K562 (cell line): ENCODE results near the gene AFM. TPM values are rescaled to one million over a fixed set of nuclear protein-coding genes. Genes with fewer than 3 reads are reported as not detected.

Experiments used
- ARID2 ChIP-seq: fragments of 450-650 bp; IDR thresholded peaks from 2 replicates; pipeline ENCODE4 v1.6.1; 2017; ENCODE audit warnings: antibody characterized with exemption, mild to moderate bottlenecking
- FOXJ3 ChIP-seq: sonication (generic); formaldehyde crosslinking; IDR thresholded peaks from 2 replicates; pipeline ENCODE4 v1.4.0; 2020; ENCODE audit warnings: mild to moderate bottlenecking, missing genetic modification reagents
- HDGF ChIP-seq: fragments of 450-650 bp; IDR thresholded peaks from 2 replicates; pipeline ENCODE4 v1.6.1; 2016
- NCOA6 ChIP-seq: fragments of 450-650 bp; IDR thresholded peaks from 2 replicates; pipeline ENCODE4 v1.6.1; 2017; ENCODE audit warnings: mild to moderate bottlenecking
- WHSC1 ChIP-seq: IDR thresholded peaks from one replicate; pipeline ENCODE4 v1.6.1; 2012; ENCODE audit warnings: low read length, control low read depth, inconsistent platforms
- ZFP91 ChIP-seq: sonication (generic); formaldehyde crosslinking; IDR thresholded peaks from 2 replicates; pipeline ENCODE4 v1.8.0; 2022; ENCODE audit warnings: mild to moderate bottlenecking, missing genetic modification reagents
- ZNF282 ChIP-seq: sonication (generic); formaldehyde crosslinking; IDR thresholded peaks from 2 replicates; pipeline ENCODE4 v1.8.1; 2023; ENCODE audit warnings: missing genetic modification reagents
- ZNF551 ChIP-seq: fragments of 250-450 bp; sonication (Bioruptor Pico); IDR thresholded peaks from 2 replicates; pipeline ENCODE4 v1.5.0; 2021; ENCODE audit warnings: mild to moderate bottlenecking, moderate library complexity
- ZNF561 ChIP-seq: fragments of 450-650 bp; formaldehyde crosslinking; conservative IDR thresholded peaks from 2 replicates; pipeline ENCODE4 v1.4.0; 2020; ENCODE audit warnings: mild to moderate bottlenecking, moderate library complexity
- polyA plus RNA-seq, 8 experiments: library from polyadenylated mRNA; depleted of rRNA in 4 of 8; stranded (reverse) in 5 of 8; unstranded in 3 of 8; fragments of >200 nt; fragmentation: Nextera tagmentation in 2 of 8; fragmentation: Illumina TruSeq in 1 of 8; extraction: Ambion mirVana in 2 of 8; extraction: Trizol in 1 of 8; gene quantifications; 2 replicates each; pipeline versions ENCODE4 v1.2.1 to v1.2.3, GENCODE V29; 2011 to 2014; ENCODE audit warnings: inconsistent platforms in 1 of 8, missing spikeins in 1 of 8
- total RNA-seq, 7 experiments: library from RNA; depleted of rRNA in 6 of 7; stranded (reverse); fragments of >200 nt in 6 of 7; fragmentation: Illumina TruSeq in 2 of 7; extraction: Trizol in 2 of 7; gene quantifications; 2 replicates each; pipeline versions ENCODE4 v1.2.1 to v1.2.3, GENCODE V29; 2011 to 2021; ENCODE audit warnings: low replicate concordance in 1 of 7
- TF ChIP-seq, protein P1 (sequence below): fragments of 450-650 bp; IDR thresholded peaks from 2 replicates; pipeline ENCODE4 v1.6.1; 2016; ENCODE audit warnings: mild to moderate bottlenecking, moderate library complexity
- TF ChIP-seq, protein P2 (sequence below): fragments of 450-650 bp; conservative IDR thresholded peaks from 2 replicates; pipeline ENCODE4 v1.6.1; 2016; ENCODE audit warnings: missing genetic modification characterization, low read depth, mild to moderate bottlenecking, missing compliant biosample characterization, moderate library complexity
- TF ChIP-seq, protein P3 (sequence below): fragments of 450-650 bp; IDR thresholded peaks from 2 replicates; pipeline ENCODE4 v1.6.1; 2016; ENCODE audit warnings: borderline replicate concordance

Gene AFM
- total and polyA plus RNA-seq, 9 of the 15 experiments (the other 6 are each of a cell fraction or from before 2014, with no cell fraction given) = 0.07 to 0.15 (median 0.12) TPM; not detected in 5

GRCh38 chr4:73450398-73451004 lies 31.0 kb upstream of the AFM start (continued):
- TF ChIP-seq WHSC1 (no peak), FOXJ3 (CRISPR knock-in tag) (no peak), ARID2 (no peak), ZFP91 (CRISPR knock-in tag) (no peak), ZNF551 (CRISPR knock-in tag) (no peak), ZNF561 (no peak), NCOA6 (no peak), HDGF (no peak), ZNF282 (CRISPR knock-in tag) (no peak)
- TF ChIP-seq, protein P1, sequence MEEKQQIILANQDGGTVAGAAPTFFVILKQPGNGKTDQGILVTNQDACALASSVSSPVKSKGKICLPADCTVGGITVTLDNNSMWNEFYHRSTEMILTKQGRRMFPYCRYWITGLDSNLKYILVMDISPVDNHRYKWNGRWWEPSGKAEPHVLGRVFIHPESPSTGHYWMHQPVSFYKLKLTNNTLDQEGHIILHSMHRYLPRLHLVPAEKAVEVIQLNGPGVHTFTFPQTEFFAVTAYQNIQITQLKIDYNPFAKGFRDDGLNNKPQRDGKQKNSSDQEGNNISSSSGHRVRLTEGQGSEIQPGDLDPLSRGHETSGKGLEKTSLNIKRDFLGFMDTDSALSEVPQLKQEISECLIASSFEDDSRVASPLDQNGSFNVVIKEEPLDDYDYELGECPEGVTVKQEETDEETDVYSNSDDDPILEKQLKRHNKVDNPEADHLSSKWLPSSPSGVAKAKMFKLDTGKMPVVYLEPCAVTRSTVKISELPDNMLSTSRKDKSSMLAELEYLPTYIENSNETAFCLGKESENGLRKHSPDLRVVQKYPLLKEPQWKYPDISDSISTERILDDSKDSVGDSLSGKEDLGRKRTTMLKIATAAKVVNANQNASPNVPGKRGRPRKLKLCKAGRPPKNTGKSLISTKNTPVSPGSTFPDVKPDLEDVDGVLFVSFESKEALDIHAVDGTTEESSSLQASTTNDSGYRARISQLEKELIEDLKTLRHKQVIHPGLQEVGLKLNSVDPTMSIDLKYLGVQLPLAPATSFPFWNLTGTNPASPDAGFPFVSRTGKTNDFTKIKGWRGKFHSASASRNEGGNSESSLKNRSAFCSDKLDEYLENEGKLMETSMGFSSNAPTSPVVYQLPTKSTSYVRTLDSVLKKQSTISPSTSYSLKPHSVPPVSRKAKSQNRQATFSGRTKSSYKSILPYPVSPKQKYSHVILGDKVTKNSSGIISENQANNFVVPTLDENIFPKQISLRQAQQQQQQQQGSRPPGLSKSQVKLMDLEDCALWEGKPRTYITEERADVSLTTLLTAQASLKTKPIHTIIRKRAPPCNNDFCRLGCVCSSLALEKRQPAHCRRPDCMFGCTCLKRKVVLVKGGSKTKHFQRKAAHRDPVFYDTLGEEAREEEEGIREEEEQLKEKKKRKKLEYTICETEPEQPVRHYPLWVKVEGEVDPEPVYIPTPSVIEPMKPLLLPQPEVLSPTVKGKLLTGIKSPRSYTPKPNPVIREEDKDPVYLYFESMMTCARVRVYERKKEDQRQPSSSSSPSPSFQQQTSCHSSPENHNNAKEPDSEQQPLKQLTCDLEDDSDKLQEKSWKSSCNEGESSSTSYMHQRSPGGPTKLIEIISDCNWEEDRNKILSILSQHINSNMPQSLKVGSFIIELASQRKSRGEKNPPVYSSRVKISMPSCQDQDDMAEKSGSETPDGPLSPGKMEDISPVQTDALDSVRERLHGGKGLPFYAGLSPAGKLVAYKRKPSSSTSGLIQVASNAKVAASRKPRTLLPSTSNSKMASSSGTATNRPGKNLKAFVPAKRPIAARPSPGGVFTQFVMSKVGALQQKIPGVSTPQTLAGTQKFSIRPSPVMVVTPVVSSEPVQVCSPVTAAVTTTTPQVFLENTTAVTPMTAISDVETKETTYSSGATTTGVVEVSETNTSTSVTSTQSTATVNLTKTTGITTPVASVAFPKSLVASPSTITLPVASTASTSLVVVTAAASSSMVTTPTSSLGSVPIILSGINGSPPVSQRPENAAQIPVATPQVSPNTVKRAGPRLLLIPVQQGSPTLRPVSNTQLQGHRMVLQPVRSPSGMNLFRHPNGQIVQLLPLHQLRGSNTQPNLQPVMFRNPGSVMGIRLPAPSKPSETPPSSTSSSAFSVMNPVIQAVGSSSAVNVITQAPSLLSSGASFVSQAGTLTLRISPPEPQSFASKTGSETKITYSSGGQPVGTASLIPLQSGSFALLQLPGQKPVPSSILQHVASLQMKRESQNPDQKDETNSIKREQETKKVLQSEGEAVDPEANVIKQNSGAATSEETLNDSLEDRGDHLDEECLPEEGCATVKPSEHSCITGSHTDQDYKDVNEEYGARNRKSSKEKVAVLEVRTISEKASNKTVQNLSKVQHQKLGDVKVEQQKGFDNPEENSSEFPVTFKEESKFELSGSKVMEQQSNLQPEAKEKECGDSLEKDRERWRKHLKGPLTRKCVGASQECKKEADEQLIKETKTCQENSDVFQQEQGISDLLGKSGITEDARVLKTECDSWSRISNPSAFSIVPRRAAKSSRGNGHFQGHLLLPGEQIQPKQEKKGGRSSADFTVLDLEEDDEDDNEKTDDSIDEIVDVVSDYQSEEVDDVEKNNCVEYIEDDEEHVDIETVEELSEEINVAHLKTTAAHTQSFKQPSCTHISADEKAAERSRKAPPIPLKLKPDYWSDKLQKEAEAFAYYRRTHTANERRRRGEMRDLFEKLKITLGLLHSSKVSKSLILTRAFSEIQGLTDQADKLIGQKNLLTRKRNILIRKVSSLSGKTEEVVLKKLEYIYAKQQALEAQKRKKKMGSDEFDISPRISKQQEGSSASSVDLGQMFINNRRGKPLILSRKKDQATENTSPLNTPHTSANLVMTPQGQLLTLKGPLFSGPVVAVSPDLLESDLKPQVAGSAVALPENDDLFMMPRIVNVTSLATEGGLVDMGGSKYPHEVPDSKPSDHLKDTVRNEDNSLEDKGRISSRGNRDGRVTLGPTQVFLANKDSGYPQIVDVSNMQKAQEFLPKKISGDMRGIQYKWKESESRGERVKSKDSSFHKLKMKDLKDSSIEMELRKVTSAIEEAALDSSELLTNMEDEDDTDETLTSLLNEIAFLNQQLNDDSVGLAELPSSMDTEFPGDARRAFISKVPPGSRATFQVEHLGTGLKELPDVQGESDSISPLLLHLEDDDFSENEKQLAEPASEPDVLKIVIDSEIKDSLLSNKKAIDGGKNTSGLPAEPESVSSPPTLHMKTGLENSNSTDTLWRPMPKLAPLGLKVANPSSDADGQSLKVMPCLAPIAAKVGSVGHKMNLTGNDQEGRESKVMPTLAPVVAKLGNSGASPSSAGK = no peak; the same call in none of the 2 replicates
- TF ChIP-seq, protein P2, sequence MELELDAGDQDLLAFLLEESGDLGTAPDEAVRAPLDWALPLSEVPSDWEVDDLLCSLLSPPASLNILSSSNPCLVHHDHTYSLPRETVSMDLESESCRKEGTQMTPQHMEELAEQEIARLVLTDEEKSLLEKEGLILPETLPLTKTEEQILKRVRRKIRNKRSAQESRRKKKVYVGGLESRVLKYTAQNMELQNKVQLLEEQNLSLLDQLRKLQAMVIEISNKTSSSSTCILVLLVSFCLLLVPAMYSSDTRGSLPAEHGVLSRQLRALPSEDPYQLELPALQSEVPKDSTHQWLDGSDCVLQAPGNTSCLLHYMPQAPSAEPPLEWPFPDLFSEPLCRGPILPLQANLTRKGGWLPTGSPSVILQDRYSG (tag) = 0 out of 2 replicates have a peak, but pooled peaks have one; percentile 48
- TF ChIP-seq, protein P3, sequence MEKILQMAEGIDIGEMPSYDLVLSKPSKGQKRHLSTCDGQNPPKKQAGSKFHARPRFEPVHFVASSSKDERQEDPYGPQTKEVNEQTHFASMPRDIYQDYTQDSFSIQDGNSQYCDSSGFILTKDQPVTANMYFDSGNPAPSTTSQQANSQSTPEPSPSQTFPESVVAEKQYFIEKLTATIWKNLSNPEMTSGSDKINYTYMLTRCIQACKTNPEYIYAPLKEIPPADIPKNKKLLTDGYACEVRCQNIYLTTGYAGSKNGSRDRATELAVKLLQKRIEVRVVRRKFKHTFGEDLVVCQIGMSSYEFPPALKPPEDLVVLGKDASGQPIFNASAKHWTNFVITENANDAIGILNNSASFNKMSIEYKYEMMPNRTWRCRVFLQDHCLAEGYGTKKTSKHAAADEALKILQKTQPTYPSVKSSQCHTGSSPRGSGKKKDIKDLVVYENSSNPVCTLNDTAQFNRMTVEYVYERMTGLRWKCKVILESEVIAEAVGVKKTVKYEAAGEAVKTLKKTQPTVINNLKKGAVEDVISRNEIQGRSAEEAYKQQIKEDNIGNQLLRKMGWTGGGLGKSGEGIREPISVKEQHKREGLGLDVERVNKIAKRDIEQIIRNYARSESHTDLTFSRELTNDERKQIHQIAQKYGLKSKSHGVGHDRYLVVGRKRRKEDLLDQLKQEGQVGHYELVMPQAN = no peak
